Hematopoietic multipotent progenitor cell treated with erythropoietin and hydrocortisone succinate and interleukin-3 and kit ligand, for 17 days (in vitro differentiated cells): Measurements from ENCODE around the gene STARD3NL.
"Not testable (repeated sequence)": the region's sequence is repeated elsewhere in the genome, so short reads cannot be mapped to it uniquely, and the experiment has no call there.

Experiments
- DNase-seq: peaks from one replicate; pipeline ENCODE4 v3.0.0-alpha.2; 2015; ENCODE audit warnings: low spot score

STARD3NL gene

GRCh38 chr7:38269704-38270346 is 91.8 kb downstream of the STARD3NL start:
- DNase-seq = not testable (repeated sequence)

- DNase-seq = not testable (repeated sequence)
Measured at GRCh38 chr7:38270405-38270804, 92.4 kb downstream of the STARD3NL start.

GRCh38 chr7:38273286-38273995 is 95.4 kb downstream of the STARD3NL start, which contains the start of gene TARP:
Gene TARP (minus strand): TSS chr7:38273636.
- DNase-seq = no peak

GRCh38 chr7:38274486-38274885 is 96.4 kb downstream of the STARD3NL start:
- no peak for DNase-seq

GRCh38 chr7:38274927-38275620 is 97.0 kb downstream of the STARD3NL start:
- DNase-seq = no peak

GRCh38 chr7:38276096-38276877 is 98.2 kb downstream of the STARD3NL start:
- DNase-seq = no peak

- DNase-seq = no peak
Measured at GRCh38 chr7:38280000-38280399, 102.0 kb downstream of the STARD3NL start.
